Activated B cell treated with CpG ODN at 0.5 μM for 24 hours (primary cell): ENCODE results near the gene IL10RA. TPM values are rescaled to one million over a fixed set of nuclear protein-coding genes. Genes with fewer than 3 reads are reported as not detected.

Experiments used
- ATAC-seq: fragments of 200-7000 bp; cut with Tn5 transposase; one replicate; pipeline ENCODE4 v1.10.0; 2021; ENCODE audit warnings: low read depth, mild to moderate bottlenecking, moderate library complexity
- CTCF ChIA-PET: fragments of 350-600 bp; sonication (Branson Sonifier 250); formaldehyde crosslinking; loops from one replicate; lab custom pipeline; 2021; ENCODE audit warnings: antibody characterized with exemption; lab: Charles Lee
- POLR2A ChIA-PET: fragments of 350-600 bp; sonication (Branson Sonifier 250); formaldehyde crosslinking; loops from one replicate; lab custom pipeline; 2021; ENCODE audit warnings: antibody characterized with exemption; lab: Charles Lee
- DNase-seq: peaks from one replicate; pipeline ENCODE4 v3.0.0; 2022
- H3K27ac Mint-ChIP-seq: one replicate; pipeline ENCODE4 v1.8.0; 2020; ENCODE audit warnings: mixed read lengths
- H3K27me3 Mint-ChIP-seq: one replicate; pipeline ENCODE4 v1.8.0; 2021; ENCODE audit warnings: mixed read lengths
- H3K36me3 Mint-ChIP-seq: one replicate; pipeline ENCODE4 v1.8.0; 2021; ENCODE audit warnings: low read depth, mixed read lengths
- H3K4me1 Mint-ChIP-seq: one replicate; pipeline ENCODE4 v1.8.0; 2021; ENCODE audit warnings: mixed read lengths
- H3K4me3 Mint-ChIP-seq: one replicate; pipeline ENCODE4 v1.8.0; 2020; ENCODE audit warnings: mild to moderate bottlenecking, mixed read lengths
- H3K9me3 Mint-ChIP-seq: one replicate; pipeline ENCODE4 v1.8.0; 2020; ENCODE audit warnings: mixed read lengths
- intact Hi-C: fragments of 100-400 bp; cut with micrococcal nuclease; formaldehyde crosslinking; loops from one replicate; pipeline ENCODE4 v1.15.1; 2024
- total RNA-seq: library from RNA; stranded (reverse); gene quantifications from 2 replicates; pipeline ENCODE4 v1.2.3, GENCODE V29; 2022
- TF ChIP-seq, protein P1 (sequence below): fragments of 200-600 bp; IDR thresholded peaks from one replicate; pipeline ENCODE4 v1.8.0; 2022; ENCODE audit warnings: antibody characterized with exemption, mild to moderate bottlenecking

IL10RA gene
- total RNA-seq, 1 donor from 2014 or later = 350 TPM

DNA sequence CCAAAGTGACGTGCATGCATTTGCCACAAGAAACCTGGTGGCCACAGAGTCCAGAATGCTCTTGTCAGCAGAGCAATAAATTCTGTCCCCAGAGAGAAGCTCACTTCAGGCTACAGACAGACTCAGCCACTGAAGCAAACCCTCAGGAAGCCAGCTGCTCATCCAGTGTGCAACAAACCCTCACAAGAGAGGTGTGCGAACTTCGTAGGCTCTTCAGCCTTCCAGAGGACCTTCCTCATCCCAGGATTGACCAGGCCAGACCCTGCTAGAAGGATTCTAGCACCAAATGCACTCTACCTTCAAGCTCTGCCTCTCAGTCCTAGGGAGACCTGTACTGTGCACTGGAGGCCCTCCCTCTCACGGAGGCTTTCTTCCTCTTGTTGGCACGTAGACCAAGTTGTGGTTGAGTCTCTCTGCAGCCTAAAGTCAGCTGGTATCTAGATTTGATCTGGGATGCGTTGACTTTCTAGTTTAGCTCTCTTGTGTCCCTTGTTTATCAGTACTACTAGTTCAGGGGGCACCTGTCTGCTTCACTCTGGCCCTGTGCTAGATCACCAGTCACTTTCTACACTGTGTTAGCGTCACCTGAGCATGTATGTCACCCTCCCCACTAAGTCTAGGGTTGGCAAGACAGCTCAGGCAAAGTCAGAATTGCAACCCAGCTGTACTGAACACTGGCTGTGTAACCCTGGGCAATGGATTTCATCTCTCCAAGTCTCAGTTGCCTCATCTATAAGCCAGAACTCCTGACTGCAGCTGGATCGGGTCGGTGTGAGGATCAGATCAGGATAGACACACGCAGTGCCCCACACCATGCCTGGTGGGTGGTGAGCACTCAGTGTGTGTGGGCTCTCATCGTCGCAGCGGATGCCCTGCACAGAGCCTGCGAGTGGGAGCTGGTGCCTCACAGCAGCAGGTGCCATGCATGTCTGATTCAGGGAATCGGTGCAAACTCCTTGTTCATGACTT lies 34.9 kb upstream of the IL10RA start:
- Mint-ChIP-seq H3K27ac (peak overlapping the region; percentile 91), H3K36me3 (no peaks in the 10 kb centered on the region), H3K9me3 (no peaks in the 10 kb centered on the region), H3K27me3 (no peaks in the 10 kb centered on the region), H3K4me3 (peak overlapping the region; percentile 70), H3K4me1 (peaks cover 66% of the 10 kb centered on the region)
- ChIA-PET POLR2A (interaction anchor here (0.6 to 13.3 kb wide), 23 partner anchors 9 to 300 kb away, joined by 3 to 930 read pairs (median 5); partner anchors contain the start of genes FXYD2 and IL10RA), CTCF (interaction anchor here (0.7 to 12.7 kb wide), 28 partner anchors 9 to 525 kb away, joined by 3 to 294 read pairs (median 6); partner anchors contain the start of genes FXYD2 and IL10RA)
- intact Hi-C loops = loop anchor here (1.0 to 5.0 kb wide), 7 partner anchors 8 to 221 kb away; partner anchors contain the start of gene IL10RA
- ATAC-seq = peak; percentile 78
- peak; percentile 47 for DNase-seq
- TF ChIP-seq, protein P1, sequence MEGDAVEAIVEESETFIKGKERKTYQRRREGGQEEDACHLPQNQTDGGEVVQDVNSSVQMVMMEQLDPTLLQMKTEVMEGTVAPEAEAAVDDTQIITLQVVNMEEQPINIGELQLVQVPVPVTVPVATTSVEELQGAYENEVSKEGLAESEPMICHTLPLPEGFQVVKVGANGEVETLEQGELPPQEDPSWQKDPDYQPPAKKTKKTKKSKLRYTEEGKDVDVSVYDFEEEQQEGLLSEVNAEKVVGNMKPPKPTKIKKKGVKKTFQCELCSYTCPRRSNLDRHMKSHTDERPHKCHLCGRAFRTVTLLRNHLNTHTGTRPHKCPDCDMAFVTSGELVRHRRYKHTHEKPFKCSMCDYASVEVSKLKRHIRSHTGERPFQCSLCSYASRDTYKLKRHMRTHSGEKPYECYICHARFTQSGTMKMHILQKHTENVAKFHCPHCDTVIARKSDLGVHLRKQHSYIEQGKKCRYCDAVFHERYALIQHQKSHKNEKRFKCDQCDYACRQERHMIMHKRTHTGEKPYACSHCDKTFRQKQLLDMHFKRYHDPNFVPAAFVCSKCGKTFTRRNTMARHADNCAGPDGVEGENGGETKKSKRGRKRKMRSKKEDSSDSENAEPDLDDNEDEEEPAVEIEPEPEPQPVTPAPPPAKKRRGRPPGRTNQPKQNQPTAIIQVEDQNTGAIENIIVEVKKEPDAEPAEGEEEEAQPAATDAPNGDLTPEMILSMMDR = no peak

DNA sequence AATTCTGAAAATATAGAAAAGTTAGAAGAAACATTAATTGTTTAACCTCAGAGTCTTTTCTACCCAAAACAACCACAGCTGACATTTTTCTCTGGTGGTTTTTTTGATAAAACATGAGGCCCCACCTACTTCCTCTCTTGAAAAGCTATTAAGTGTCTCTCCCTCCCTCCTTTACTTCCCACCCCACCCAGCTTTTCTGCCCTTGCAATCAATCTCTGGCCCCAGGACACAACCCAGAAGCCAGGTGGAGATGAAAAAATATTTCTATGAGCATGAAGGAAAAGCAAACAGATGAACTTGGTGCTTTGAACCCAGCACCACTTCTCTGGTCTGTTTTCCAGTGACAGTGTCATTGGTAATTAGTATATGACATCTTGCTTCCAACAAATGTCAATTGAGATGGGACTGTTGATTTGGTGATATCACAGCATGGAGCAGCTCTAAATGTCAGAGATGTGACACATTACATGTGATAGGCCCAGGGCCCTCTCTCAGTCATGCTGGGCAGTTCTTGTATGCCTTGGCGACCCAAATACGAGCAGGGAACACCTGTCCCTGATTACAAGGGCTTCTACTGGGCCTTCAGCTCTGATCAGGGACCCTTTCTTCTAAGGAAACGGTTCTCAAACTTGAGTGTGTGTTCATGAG lies 33.0 kb upstream of the IL10RA start:
- TF ChIP-seq, protein P1 = no peak
- ChIA-PET CTCF (interaction anchor here (0.9 to 12.7 kb wide), 7 partner anchors 9 to 136 kb away, joined by 3 to 294 read pairs (median 3); partner anchors contain the start of gene IL10RA), POLR2A (interaction anchor here (0.6 to 13.3 kb wide), 7 partner anchors 11 to 137 kb away, joined by 3 to 930 read pairs (median 11); partner anchors contain the start of gene IL10RA)
- Mint-ChIP-seq H3K4me3 (peak overlapping the region; percentile 47), H3K27ac (peak overlapping the region; percentile 74), H3K36me3 (peaks cover 13% of the 10 kb centered on the region), H3K9me3 (peaks cover 13% of the 10 kb centered on the region), H3K4me1 (peaks cover 54% of the 10 kb centered on the region), H3K27me3 (no peaks in the 10 kb centered on the region)
- DNase-seq = no peak
- intact Hi-C loops = loop anchor here (5.0 kb wide), 1 partner anchor 219 kb away; no protein-coding TSS in a partner anchor
- no peak for ATAC-seq

DNA sequence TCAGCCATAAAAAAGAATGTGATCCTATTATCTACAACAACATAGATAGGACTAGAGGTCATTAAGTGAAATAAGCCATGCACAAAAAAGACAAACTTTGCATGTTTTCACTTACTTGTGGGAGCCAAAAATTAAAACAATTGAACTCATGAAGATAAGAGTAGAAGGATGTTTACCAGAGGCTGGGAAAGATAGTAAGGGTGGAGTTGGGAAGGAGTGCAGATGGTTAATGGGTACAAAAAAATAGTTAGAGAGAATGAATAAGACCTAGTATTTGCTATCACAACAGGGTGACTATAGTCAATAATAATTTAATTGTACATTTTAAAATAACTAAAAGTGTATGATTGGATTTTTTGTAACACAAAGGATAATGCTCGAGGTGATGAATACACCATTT lies 27.2 kb upstream of the IL10RA start:
- TF ChIP-seq, protein P1 = no peak
- POLR2A ChIA-PET = no interaction called here
- peaks cover 32% of the 10 kb centered on the region for H3K9me3 Mint-ChIP-seq
- ATAC-seq (no peak), DNase-seq (no peak)
- H3K4me1 Mint-ChIP-seq = peaks cover 22% of the 10 kb centered on the region
- H3K4me3 Mint-ChIP-seq = no peak overlapping the region
- no peaks in the 10 kb centered on the region for H3K27me3 Mint-ChIP-seq
- intact Hi-C loops = loop anchor here (1.0 to 2.0 kb wide), 2 partner anchors 8 to 14 kb away; no protein-coding TSS in a partner anchor
- H3K27ac Mint-ChIP-seq = no peak overlapping the region
- peaks cover 24% of the 10 kb centered on the region for H3K36me3 Mint-ChIP-seq
- CTCF ChIA-PET = no interaction called here

DNA sequence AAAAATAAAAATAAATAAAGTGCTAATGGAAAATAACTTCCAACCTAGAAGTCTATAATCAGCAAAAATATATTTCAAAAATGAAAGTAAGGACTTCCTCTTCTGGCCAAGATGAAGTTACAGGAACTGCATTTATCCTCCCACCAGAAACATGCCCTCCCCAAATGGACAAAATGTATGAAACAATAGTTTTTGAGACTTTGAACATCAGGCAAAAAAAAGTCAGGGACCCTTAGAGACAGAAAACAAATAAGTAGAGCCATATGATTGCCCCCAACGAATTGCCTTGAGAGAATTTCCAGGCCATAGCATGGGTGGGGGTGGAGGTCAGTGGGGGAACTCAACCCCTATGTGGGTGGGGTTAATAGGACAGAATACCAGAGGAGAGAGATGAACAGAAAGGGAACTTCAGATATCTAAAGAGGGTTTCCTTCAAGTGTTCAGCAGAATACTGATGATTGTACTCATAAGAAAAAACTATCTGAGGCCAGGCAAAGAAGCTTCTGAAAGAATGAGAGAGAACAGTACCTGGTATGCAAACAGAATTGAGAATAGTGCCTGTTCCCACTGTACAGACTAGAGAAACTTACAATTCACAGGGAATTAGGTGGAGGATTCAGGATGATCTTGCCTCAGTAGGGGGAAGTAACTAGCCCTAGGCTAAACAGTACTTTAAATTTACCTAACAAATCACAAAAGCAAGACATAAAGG lies 26.6 kb upstream of the IL10RA start:
- TF ChIP-seq, protein P1 = no peak
- Mint-ChIP-seq H3K4me1 (peaks cover 23% of the 10 kb centered on the region), H3K27me3 (no peaks in the 10 kb centered on the region), H3K4me3 (peak overlapping the region; percentile 0), H3K9me3 (peaks cover 32% of the 10 kb centered on the region), H3K27ac (peak overlapping the region; percentile 64), H3K36me3 (peaks cover 24% of the 10 kb centered on the region)
- POLR2A ChIA-PET = interaction anchor here (0.7 to 1.2 kb wide), 4 partner anchors 20 to 28 kb away, joined by 3 to 5 read pairs (median 3); partner anchors contain the start of gene IL10RA
- DNase-seq (no peak), ATAC-seq (peak; percentile 47)
- CTCF ChIA-PET = interaction anchor here (1.0 to 1.5 kb wide), 4 partner anchors 9 to 94 kb away, joined by 3 to 6 read pairs (median 4); no protein-coding TSS in a partner anchor
- intact Hi-C loops = loop anchor here (1.0 to 2.0 kb wide), 2 partner anchors 8 to 13 kb away; no protein-coding TSS in a partner anchor
